GM12873 (cell line): Measurements from ENCODE around the gene KCNH8.

Experiments used
- TF ChIP-seq, protein P1 (sequence below): IDR thresholded peaks from 2 replicates; pipeline ENCODE4 v1.5.1; 2012; ENCODE audit warnings: low read depth, mild to moderate bottlenecking, moderate library complexity, low read length, control low read depth; ENCODE audit not compliant: insufficient read depth; ENCODE audit errors: missing control alignments

KCNH8 gene

DNA sequence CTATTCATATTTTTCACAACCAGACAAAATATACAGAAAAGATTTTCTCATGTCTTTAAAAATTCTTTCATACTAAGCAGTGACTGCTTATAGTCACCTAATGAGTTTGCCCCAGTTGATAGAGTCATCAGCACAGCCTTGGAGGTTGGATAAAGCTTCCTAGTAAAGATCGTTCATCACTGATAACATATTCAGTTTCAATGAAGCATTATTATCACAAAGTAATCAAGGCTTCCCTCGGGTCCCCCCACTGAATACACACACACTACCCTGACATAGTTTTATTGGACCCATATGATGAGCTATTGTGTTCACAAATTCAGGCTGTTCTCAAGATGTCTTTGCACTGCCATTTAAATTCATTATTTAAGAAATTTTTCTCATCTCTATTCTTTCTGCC lies 297.8 kb downstream of the KCNH8 start:
- TF ChIP-seq, protein P1, sequence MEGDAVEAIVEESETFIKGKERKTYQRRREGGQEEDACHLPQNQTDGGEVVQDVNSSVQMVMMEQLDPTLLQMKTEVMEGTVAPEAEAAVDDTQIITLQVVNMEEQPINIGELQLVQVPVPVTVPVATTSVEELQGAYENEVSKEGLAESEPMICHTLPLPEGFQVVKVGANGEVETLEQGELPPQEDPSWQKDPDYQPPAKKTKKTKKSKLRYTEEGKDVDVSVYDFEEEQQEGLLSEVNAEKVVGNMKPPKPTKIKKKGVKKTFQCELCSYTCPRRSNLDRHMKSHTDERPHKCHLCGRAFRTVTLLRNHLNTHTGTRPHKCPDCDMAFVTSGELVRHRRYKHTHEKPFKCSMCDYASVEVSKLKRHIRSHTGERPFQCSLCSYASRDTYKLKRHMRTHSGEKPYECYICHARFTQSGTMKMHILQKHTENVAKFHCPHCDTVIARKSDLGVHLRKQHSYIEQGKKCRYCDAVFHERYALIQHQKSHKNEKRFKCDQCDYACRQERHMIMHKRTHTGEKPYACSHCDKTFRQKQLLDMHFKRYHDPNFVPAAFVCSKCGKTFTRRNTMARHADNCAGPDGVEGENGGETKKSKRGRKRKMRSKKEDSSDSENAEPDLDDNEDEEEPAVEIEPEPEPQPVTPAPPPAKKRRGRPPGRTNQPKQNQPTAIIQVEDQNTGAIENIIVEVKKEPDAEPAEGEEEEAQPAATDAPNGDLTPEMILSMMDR: no peak

GRCh38 chr3:19446687-19447086 lies 298.4 kb downstream of the KCNH8 start:
- TF ChIP-seq, protein P1: no peak

GRCh38 chr3:19455546-19455945 lies 307.2 kb downstream of the KCNH8 start:
- TF ChIP-seq, protein P1: no peak

GRCh38 chr3:19456738-19457137 lies 308.4 kb downstream of the KCNH8 start:
- TF ChIP-seq, protein P1: no peak

DNA sequence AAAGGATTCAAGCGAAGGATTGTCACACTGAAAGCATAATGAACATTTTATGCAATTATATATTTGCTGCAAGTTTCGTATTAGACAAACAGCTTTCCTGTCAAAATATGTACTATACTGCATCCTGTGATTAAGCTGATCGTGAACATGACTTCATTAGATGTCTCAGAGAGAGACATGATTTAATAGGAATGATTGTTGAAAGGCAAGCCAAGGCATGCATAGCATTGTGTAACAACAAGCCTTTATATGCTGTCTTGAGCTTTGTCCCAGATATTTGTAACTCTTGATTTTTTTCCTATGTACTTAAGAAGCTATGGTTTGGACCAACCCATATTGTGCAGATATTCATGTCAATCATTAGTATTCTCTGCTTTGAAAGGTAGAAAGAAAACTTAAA lies 309.1 kb downstream of the KCNH8 start:
- TF ChIP-seq, protein P1: no peak

- TF ChIP-seq, protein P1: no peak
Observed at GRCh38 chr3:19467761-19468160, 319.5 kb downstream of the KCNH8 start.

DNA sequence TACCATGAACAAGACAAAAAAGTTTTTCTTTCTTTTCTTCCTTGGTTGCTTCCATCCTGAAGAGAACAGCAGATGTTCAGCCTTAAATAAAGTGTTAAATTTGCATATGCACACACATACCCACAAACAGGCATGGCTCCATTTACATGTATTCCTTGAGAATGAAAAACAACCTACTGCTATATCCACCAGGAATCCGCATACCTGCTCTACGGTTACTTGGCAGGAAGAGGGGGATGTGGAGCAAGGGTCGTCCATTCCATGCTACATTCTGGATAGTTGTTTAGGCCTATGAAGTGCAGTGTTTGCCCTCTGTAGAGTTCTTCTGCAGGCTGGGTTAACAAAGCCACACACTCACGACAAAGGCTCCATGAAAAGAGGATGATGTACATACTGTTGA lies 322.8 kb downstream of the KCNH8 start:
- TF ChIP-seq, protein P1: no peak
